H1 (cell line): ENCODE results near the gene PRKCA. TPM values are rescaled to one million over a fixed set of nuclear protein-coding genes. Genes with fewer than 3 reads are reported as not detected.

Source experiments
- CTCF ChIA-PET: fragments of 300-600 bp; sonication (Branson Sonifier 250); formaldehyde crosslinking; loops from one replicate; lab custom pipeline; 2021; ENCODE audit not compliant: partially characterized antibody; lab: Charles Lee
- POLR2A ChIA-PET: fragments of 300-600 bp; sonication (Branson Sonifier 250); formaldehyde crosslinking; loops from one replicate; lab custom pipeline; 2021; ENCODE audit warnings: inconsistent platforms; ENCODE audit not compliant: partially characterized antibody; lab: Charles Lee
- DNase-seq, 2 experiments: peaks; one replicate each; pipeline versions ENCODE4 v3.0.0 to v3.0.0-alpha.2; 2010 to 2022; ENCODE audit warnings: low spot score in 2 of 2, low read depth in 1 of 2, mixed read lengths in 1 of 2
- FAIRE-seq: peaks from 2 replicates; lab custom pipeline; 2011; peaks lifted over from hg19 to GRCh38; lab: Jason Lieb, UNC
- H2AFZ ChIP-seq: 2 replicates; pipeline ENCODE4 v1.8.1; 2012; ENCODE audit warnings: low read length, inconsistent platforms
- H2AK5ac ChIP-seq: 2 replicates; pipeline ENCODE4 v1.6.1; 2013; ENCODE audit warnings: low read depth, low read length
- H2BK120ac ChIP-seq: replicated peaks from 2 replicates; pipeline ENCODE3; 2013; ENCODE audit warnings: low read depth, low read length, inconsistent platforms
- H2BK12ac ChIP-seq: 2 replicates; pipeline ENCODE4 v1.6.1; 2013; ENCODE audit warnings: low read depth, low read length
- H2BK15ac ChIP-seq: 2 replicates; pipeline ENCODE4 v1.6.1; 2013; ENCODE audit warnings: low read length
- H2BK20ac ChIP-seq: 2 replicates; pipeline ENCODE4 v1.6.1; 2013; ENCODE audit warnings: low read length
- H2BK5ac ChIP-seq: 2 replicates; pipeline ENCODE4 v1.6.1; 2013; ENCODE audit warnings: low read depth, low read length
- H3K14ac ChIP-seq: 2 replicates; pipeline ENCODE4 v1.6.1; 2013; ENCODE audit warnings: inconsistent platforms; ENCODE audit not compliant: insufficient read length
- H3K18ac ChIP-seq: 2 replicates; pipeline ENCODE4 v1.6.1; 2013; ENCODE audit warnings: low read length; ENCODE audit errors: extremely low read depth
- H3K23ac ChIP-seq: 2 replicates; pipeline ENCODE4 v1.6.1; 2013; ENCODE audit warnings: inconsistent platforms; ENCODE audit not compliant: insufficient read length
- H3K23me2 ChIP-seq: 2 replicates; pipeline ENCODE4 v1.6.1; 2013; ENCODE audit warnings: low read depth, low read length
- H3K27ac ChIP-seq: 2 replicates; pipeline ENCODE4 v1.6.1; 2011; ENCODE audit warnings: low read depth, low read length, inconsistent platforms
- H3K27me3 ChIP-seq, 4 experiments: replicated peaks in 1 of 4; 1 replicate in 1 of 4; 2 replicates in 3 of 4; pipeline versions ENCODE4 v1.6.1 to v1.8.1; 2011 to 2013; ENCODE audit warnings: low read length in 3 of 4, mild to moderate bottlenecking in 3 of 4, inconsistent platforms in 2 of 4, mixed read lengths in 2 of 4, moderate library complexity in 1 of 4; ENCODE audit not compliant: control insufficient read depth in 3 of 4, insufficient read depth in 3 of 4; ENCODE audit errors: extremely low read depth in 1 of 4
- H3K36me3 ChIP-seq, 4 experiments: 2 replicates each; pipeline versions ENCODE4 v1.6.1 to v1.8.1; 2011 to 2013; ENCODE audit warnings: mild to moderate bottlenecking in 4 of 4, low read length in 3 of 4, moderate library complexity in 2 of 4, control low read depth in 1 of 4, inconsistent platforms in 1 of 4; ENCODE audit not compliant: insufficient read depth in 4 of 4, control insufficient read depth in 2 of 4
- H3K4ac ChIP-seq: replicated peaks from 2 replicates; pipeline ENCODE3; 2013; ENCODE audit warnings: low read length, low read depth, mixed read lengths, inconsistent platforms; ENCODE audit not compliant: insufficient read length
- H3K4me1 ChIP-seq, 4 experiments: replicated peaks in 1 of 4; 1 replicate in 1 of 4; 2 replicates in 3 of 4; pipeline versions ENCODE4 v1.6.1 to v1.8.1; 2011 to 2013; ENCODE audit warnings: low read length in 3 of 4, inconsistent platforms in 2 of 4, mixed read lengths in 1 of 4; ENCODE audit not compliant: insufficient read depth in 4 of 4, control insufficient read depth in 3 of 4
- H3K4me2 ChIP-seq, 2 experiments: 2 replicates each; pipeline versions ENCODE4 v1.6.1 to v1.8.1; 2011 to 2013; ENCODE audit warnings: low read depth in 2 of 2, low read length in 2 of 2, control low read depth in 1 of 2, inconsistent platforms in 1 of 2, mild to moderate bottlenecking in 1 of 2; ENCODE audit not compliant: insufficient read depth in 1 of 2
- H3K4me3 ChIP-seq, 4 experiments: fragments of 200-600, 300-600 bp in 1 of 4; sonication (generic), shearing (Covaris generic), sonication (Bioruptor Twin) in 1 of 4; 2 replicates each; pipeline versions ENCODE4 v1.5.1 to v1.8.1; 2011 to 2016; ENCODE audit warnings: low read length in 4 of 4, low read depth in 3 of 4, control low read depth in 2 of 4, inconsistent platforms in 2 of 4, mild to moderate bottlenecking in 2 of 4, mixed read lengths in 1 of 4, moderate library complexity in 1 of 4; ENCODE audit not compliant: insufficient read depth in 2 of 4; ENCODE audit errors: extremely low read depth in 1 of 4
- H3K56ac ChIP-seq: replicated peaks from 2 replicates; pipeline ENCODE3; 2013; ENCODE audit warnings: low read depth, mild to moderate bottlenecking, mixed read lengths, low read length, inconsistent platforms; ENCODE audit not compliant: insufficient read length
- H3K79me1 ChIP-seq: 2 replicates; pipeline ENCODE4 v1.6.1; 2013; ENCODE audit warnings: low read depth, low read length, control low read depth
- H3K79me2 ChIP-seq, 2 experiments: 2 replicates each; pipeline versions ENCODE4 v1.6.1 to v1.8.1; 2012 to 2013; ENCODE audit warnings: low read length in 2 of 2, mild to moderate bottlenecking in 2 of 2, inconsistent platforms in 1 of 2; ENCODE audit not compliant: insufficient read depth in 2 of 2, control insufficient read depth in 1 of 2
- H3K9ac ChIP-seq, 4 experiments: replicated peaks in 1 of 4; 1 replicate in 1 of 4; 2 replicates in 3 of 4; pipeline versions ENCODE4 v1.6.1 to v1.8.1; 2011 to 2013; ENCODE audit warnings: low read depth in 3 of 4, low read length in 3 of 4, control low read depth in 2 of 4, mild to moderate bottlenecking in 2 of 4, moderate library complexity in 2 of 4, inconsistent platforms in 1 of 4; ENCODE audit errors: extremely low read depth in 1 of 4
- H3K9me3 ChIP-seq, 2 experiments: 2 replicates each; pipeline versions ENCODE4 v1.6.1 to v1.8.1; 2012 to 2013; ENCODE audit warnings: mild to moderate bottlenecking in 2 of 2, moderate library complexity in 2 of 2, control low read depth in 1 of 2, inconsistent platforms in 1 of 2, low read depth in 1 of 2, low read length in 1 of 2, mixed read lengths in 1 of 2; ENCODE audit not compliant: insufficient read depth in 2 of 2
- H4K20me1 ChIP-seq, 2 experiments: replicated peaks in 1 of 2; 2 replicates each; pipeline versions ENCODE3 to v1.8.1; 2011 to 2013; ENCODE audit warnings: inconsistent platforms in 2 of 2, low read length in 2 of 2, mild to moderate bottlenecking in 1 of 2; ENCODE audit not compliant: insufficient read depth in 2 of 2, control insufficient read depth in 1 of 2
- H4K5ac ChIP-seq: 2 replicates; pipeline ENCODE4 v1.6.1; 2013; ENCODE audit warnings: low read length, low read depth, mixed read lengths, inconsistent platforms; ENCODE audit not compliant: insufficient read length
- H4K8ac ChIP-seq: 2 replicates; pipeline ENCODE4 v1.8.0; 2013; ENCODE audit warnings: mild to moderate bottlenecking, moderate library complexity, low read length, inconsistent platforms; ENCODE audit not compliant: insufficient read depth; ENCODE audit errors: extremely low read depth
- H4K91ac ChIP-seq: replicated peaks from 2 replicates; pipeline ENCODE3; 2013; ENCODE audit warnings: low read length, mixed read lengths, inconsistent platforms; ENCODE audit not compliant: insufficient read length
- BRCA1 ChIP-seq: IDR thresholded peaks from 2 replicates; pipeline ENCODE4 v1.6.1; 2012; ENCODE audit warnings: low read depth, low read length, improper control_type of control experiment
- CEBPB ChIP-seq: IDR thresholded peaks from 2 replicates; pipeline ENCODE4 v1.6.1; 2012; ENCODE audit warnings: low read depth, low read length
- CHD1 ChIP-seq: IDR thresholded peaks from 2 replicates; pipeline ENCODE4 v1.6.1; 2012; ENCODE audit warnings: low read depth, low read length, improper control_type of control experiment
- CTBP2 ChIP-seq: IDR thresholded peaks from 2 replicates; pipeline ENCODE4 v1.7.0; 2011; ENCODE audit warnings: borderline replicate concordance, mild to moderate bottlenecking, moderate library complexity, mixed read lengths, low read length; ENCODE audit not compliant: insufficient read depth, insufficient read length
- PHF8 ChIP-seq: fragments of 200-600 bp; sonication (generic); conservative IDR thresholded peaks from 2 replicates; pipeline ENCODE4 v1.7.1; 2012; ENCODE audit warnings: low read depth, mild to moderate bottlenecking, inconsistent platforms, low read length, moderate library complexity
- POLR2A ChIP-seq, 2 experiments: IDR thresholded peaks; 1 replicate in 1 of 2; 2 replicates in 1 of 2; pipeline ENCODE4 v1.6.1; 2011; ENCODE audit warnings: low read depth in 2 of 2, low read length in 2 of 2, mild to moderate bottlenecking in 2 of 2; ENCODE audit errors: control extremely low read depth in 1 of 2
- POU5F1 ChIP-seq: IDR thresholded peaks from 2 replicates; pipeline ENCODE4 v1.6.1; 2011; ENCODE audit warnings: low read depth, mild to moderate bottlenecking, low read length, moderate library complexity
- RAD21 ChIP-seq, 2 experiments: IDR thresholded peaks in 1 of 2; conservative IDR thresholded peaks in 1 of 2; 2 replicates each; pipeline ENCODE4 v1.6.1; 2011; ENCODE audit warnings: low read depth in 2 of 2, low read length in 2 of 2, improper control_type of control experiment in 1 of 2, inconsistent platforms in 1 of 2, mild to moderate bottlenecking in 1 of 2, moderate library complexity in 1 of 2
- RNF2 ChIP-seq: fragments of 200-900, 300-1000 bp; sonication (generic); IDR thresholded peaks from 2 replicates; pipeline ENCODE4 v1.7.1; 2016; ENCODE audit warnings: borderline replicate concordance, low read depth, mild to moderate bottlenecking, antibody characterized with exemption, low read length; ENCODE audit not compliant: poor library complexity, severe bottlenecking; ENCODE audit errors: missing control alignments
- RXRA ChIP-seq: IDR thresholded peaks from 2 replicates; pipeline ENCODE4 v1.6.1; 2011; ENCODE audit warnings: low read depth, mild to moderate bottlenecking, low read length, moderate library complexity; ENCODE audit not compliant: insufficient read depth
- SAP30 ChIP-seq: fragments of 300-600 bp; sonication (generic); IDR thresholded peaks from 2 replicates; pipeline ENCODE4 v1.7.1; 2012; ENCODE audit warnings: low read length, moderate library complexity, mild to moderate bottlenecking, inconsistent platforms; ENCODE audit not compliant: insufficient read depth, insufficient replicate concordance
- TEAD4 ChIP-seq: IDR thresholded peaks from 2 replicates; pipeline ENCODE4 v1.6.1; 2012; ENCODE audit warnings: low read depth, low read length, inconsistent platforms, mixed read lengths
- WGBS, 2 experiments: shearing (Covaris generic) in 1 of 2; methylation state at CpG; one replicate each; pipeline versions ENCODE4 v1.1.6 to v1.1.7; 2013 to 2015; ENCODE audit warnings: low lambda C conversion rate in 2 of 2, mixed read lengths in 2 of 2, inconsistent platforms in 1 of 2, low coverage in 1 of 2, missing lambda C conversion rate in 1 of 2; ENCODE audit not compliant: insufficient replicate concordance in 2 of 2, insufficient coverage in 1 of 2, insufficient read length in 1 of 2; ENCODE audit errors: extremely low coverage in 1 of 2, missing lambda C conversion rate in 1 of 2; 5-methylcytosine and 5-hydroxymethylcytosine counted together
- polyA plus RNA-seq, 7 experiments: library from polyadenylated mRNA; depleted of rRNA in 3 of 7; stranded (reverse) in 5 of 7; unstranded in 2 of 7; fragments of >200 nt in 5 of 7; fragments of 200-250 nt in 2 of 7; gene quantifications; 1 replicate in 5 of 7; 2 replicates in 1 of 7; 4 replicates in 1 of 7; pipeline versions ENCODE4 v1.2.1 to v1.2.3, GENCODE V29; 2011 to 2013; ENCODE audit warnings: missing spikeins in 2 of 7, mixed read lengths in 2 of 7
- total RNA-seq: library from RNA; stranded (reverse); fragmentation: NEBNext Ultra II Directional; extraction: Animal tissue kit (Norgen Biotek cat#: 25700); gene quantifications from 2 replicates; pipeline ENCODE4 v1.2.1, GENCODE V29; 2021

The PRKCA gene
- total and polyA plus RNA-seq, 2 of the 8 experiments (the other 6 are each of a cell fraction or from before 2014, with no cell fraction given), result 5.8 to 17.8 TPM

GRCh38 chr17:66290101-66290722 is 12.2 kb upstream of the PRKCA start:
- H3K56ac ChIP-seq, result no peak overlapping the region
- no peaks in the 10 kb centered on the region for H3K4me1 ChIP-seq
- 92% methylated on average over 4 of the region's 4 CpGs; no CpG with 5 or more reads in 1 of the 2 experiments for WGBS, 2 experiments
- H2AFZ ChIP-seq, result no peak overlapping the region
- H2BK12ac ChIP-seq, result no peak overlapping the region
- no peak overlapping the region for H2BK120ac ChIP-seq
- CTCF ChIA-PET, result interaction anchor here (0.8 to 1.1 kb wide), 8 partner anchors 22 to 384 kb away, joined by 3 read pairs; no protein-coding TSS in a partner anchor
- H3K9me3 ChIP-seq, result no peaks in the 10 kb centered on the region
- DNase-seq, result no peak
- no peak overlapping the region for H3K9ac ChIP-seq
- H2BK20ac ChIP-seq, result no peak overlapping the region
- no peak overlapping the region for H2BK5ac ChIP-seq
- no peak overlapping the region for H4K8ac ChIP-seq
- H4K91ac ChIP-seq, result no peak overlapping the region
- H3K4me2 ChIP-seq, result no peak overlapping the region
- H3K18ac ChIP-seq, result no peak overlapping the region
- H3K79me1 ChIP-seq, result no peaks in the 10 kb centered on the region
- H3K27ac ChIP-seq, result no peak overlapping the region
- FAIRE-seq, result no peak
- no peaks in the 10 kb centered on the region for H3K36me3 ChIP-seq
- H3K27me3 ChIP-seq, result no peaks in the 10 kb centered on the region
- H3K23me2 ChIP-seq, result no peaks in the 10 kb centered on the region
- no peak overlapping the region for H3K14ac ChIP-seq
- no peak overlapping the region for H2AK5ac ChIP-seq
- H3K4me3 ChIP-seq, result no peak overlapping the region
- H4K5ac ChIP-seq, result no peak overlapping the region
- no peak overlapping the region for H3K4ac ChIP-seq
- no peak overlapping the region for H3K23ac ChIP-seq
- no peaks in the 10 kb centered on the region for H4K20me1 ChIP-seq
- no peak overlapping the region for H2BK15ac ChIP-seq
- POLR2A ChIA-PET, result no interaction called here
- no peaks in the 10 kb centered on the region for H3K79me2 ChIP-seq
- TF ChIP-seq PHF8 (no peak), SAP30 (no peak), RXRA (no peak), CHD1 (no peak), POU5F1 (no peak), CEBPB (no peak), RAD21 (IDR thresholded peaks at IDR 0.05 in 1 of 2, conservative IDR thresholded peaks at IDR 0.05 in 1 of 2; ENCODE audit: low read depth in 2 of 2, low read length in 2 of 2) (peak; percentile 67 to 72), RNF2 (no peak), POLR2A (IDR thresholded peaks at IDR 0.05; ENCODE audit: control extremely low read depth in 1 of 2, low read depth in 2 of 2, low read length in 2 of 2) (no peak), TEAD4 (no peak), CTBP2 (no peak), BRCA1 (no peak)
